Activated CD4-positive, CD25-positive, alpha-beta regulatory T cell treated with anti-CD3 and anti-CD28 coated beads, Interleukin-2, amount 50 U/mL, for 24 hours (primary cell): Measurements from ENCODE around the gene WBP2.

Source experiments
- ATAC-seq, 2 donors: fragments of 150-1000 bp; cut with Tn5 transposase; one replicate each; pipeline ENCODE4 v1.10.0; 2021; ENCODE audit warnings: mild to moderate bottlenecking in 1 of 2, moderate library complexity in 1 of 2

The WBP2 gene

DNA sequence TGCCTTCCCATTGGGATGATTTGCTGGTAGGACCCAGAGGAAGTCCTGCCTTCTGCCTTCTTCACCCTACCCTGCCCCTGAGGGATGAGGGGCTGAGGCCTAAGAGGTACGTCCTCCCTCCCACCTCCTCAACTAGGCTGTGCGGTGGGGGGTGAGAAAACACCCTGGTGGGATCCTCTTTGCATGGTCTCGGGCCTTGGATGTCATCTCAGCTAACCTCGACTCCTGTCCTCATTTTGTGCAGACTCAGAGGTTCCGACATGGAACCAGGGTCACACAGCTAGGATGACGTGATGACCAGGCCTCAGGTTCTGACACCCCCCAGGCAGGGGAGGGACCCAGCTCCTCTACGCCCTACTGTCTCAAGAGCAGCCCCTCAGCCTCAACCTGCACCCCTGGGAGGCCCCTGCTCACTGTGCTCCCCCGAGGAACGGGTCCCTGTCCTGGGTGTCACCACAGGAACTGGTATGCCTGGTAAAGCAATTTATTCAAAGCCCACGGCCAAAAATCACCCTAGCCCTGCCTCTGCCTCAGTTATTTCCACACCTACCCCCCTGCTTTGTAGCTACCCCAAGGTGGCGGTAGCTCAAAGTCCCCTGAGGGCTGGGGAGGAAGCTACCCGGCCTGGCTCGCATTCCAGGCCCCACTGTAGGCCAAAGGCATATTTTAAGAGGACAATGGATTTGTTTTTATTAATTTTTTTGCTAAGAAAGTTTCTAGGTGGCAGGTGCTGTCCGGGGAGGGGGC, 28.4 kb downstream of the WBP2 start:
- ATAC-seq = no peak

DNA sequence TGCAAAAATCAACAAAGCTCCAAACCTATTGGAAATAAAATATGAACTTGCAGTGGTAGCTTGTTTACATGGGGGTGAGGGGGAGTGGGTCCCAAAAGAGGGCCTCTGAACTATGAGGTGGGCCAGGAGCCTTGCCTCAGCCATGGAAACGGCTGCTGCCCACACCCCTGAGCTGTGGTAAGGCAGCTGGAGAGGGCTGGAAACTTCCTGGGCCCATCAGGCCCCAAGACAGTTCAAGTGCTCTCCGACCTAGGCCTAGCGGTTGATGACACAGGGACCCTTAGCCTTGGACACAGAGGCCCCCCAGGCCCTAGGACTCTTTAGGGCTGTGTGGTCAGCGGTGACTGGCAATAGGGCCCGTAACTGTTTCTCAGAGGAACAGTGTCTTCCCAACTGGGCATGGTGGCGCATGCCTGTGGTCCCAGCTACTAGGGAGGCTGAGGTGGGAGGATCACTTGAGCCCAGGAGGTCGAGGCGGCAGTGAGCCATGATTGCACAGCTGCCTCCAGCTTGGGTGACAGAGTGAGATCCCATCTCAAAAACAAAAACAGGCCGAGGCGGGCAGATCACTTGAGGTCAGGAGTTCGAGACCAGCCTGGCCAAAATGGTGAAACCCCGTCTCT, 29.3 kb downstream of the WBP2 start:
- ATAC-seq = no peak

- no peak for ATAC-seq
Measured at GRCh38 chr17:75825149-75825552, 30.0 kb downstream of the WBP2 start.

- ATAC-seq = no peak
Measured at GRCh38 chr17:75824666-75825065, 30.5 kb downstream of the WBP2 start.

DNA sequence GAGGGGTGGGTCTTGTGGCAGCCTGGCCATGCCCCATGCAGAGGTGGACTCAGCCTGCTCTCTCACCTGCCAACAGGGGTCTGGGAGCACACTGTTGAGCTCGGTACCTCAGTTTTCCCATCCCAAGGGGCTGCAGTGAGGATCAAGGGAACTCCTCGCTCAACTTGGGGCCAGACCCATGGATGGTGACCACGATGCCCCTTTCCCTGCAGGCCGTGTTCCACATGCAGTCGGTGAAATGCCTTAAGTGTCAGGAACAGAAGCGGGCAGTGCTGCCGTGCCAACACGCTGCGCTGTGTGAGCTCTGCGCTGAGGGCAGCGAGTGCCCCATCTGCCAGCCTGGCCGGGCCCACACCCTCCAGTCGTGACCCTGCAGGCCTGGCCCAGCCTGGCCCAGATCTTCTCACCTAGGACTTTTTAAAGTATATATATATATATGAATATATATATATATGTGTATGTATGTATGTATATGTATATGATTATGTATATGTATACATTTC, 31.0 kb downstream of the WBP2 start:
- no peak for ATAC-seq

- no peak for ATAC-seq
Measured at GRCh38 chr17:75823257-75824041, 31.7 kb downstream of the WBP2 start.

DNA sequence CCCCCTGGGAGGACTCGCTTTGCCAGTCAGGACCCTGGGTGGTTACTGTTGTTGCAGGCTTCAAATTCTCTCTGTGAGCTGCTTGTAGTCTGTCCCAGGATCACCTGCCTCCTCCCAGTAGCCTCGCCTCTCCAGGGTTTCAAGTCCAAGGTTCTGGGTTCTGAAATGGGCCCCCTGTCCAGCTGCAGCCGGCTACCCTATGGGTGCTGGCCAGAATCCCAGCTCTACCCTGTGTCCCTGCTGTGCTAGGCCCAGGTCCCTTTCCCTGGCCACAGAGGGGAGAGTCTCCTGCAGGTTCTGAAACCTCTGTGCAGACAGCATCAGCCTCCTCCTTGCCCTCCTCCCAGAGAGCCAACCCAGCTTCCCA, 32.4 kb downstream of the WBP2 start:
- no peak for ATAC-seq

GRCh38 chr17:75822119-75822799, 32.9 kb downstream of the WBP2 start:
- ATAC-seq = peak; percentile 26 to 29

DNA sequence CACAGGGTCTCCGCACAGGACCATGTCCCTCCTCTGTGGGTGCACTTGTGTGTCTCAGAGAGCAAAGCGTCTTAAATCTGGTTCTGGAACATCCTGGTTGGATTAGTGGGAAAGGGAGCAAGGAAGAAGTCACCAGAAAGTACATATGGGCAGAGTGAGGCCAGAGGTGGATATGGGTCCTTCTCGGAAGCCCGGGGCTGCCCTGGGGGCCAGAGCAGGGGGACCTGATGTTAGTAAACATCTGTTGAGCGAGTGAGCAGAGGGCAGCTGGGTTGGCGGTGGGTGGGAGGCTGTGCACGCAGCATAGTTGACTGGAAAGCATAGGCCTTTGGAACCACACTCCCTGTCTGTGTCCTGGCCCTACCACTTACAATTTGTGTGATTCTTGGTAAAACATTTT, 33.6 kb downstream of the WBP2 start:
- ATAC-seq = no peak

GRCh38 chr17:75820094-75821080, 34.7 kb downstream of the WBP2 start:
- ATAC-seq = no peak

GRCh38 chr17:75819678-75820077, 35.5 kb downstream of the WBP2 start:
- ATAC-seq = no peak

DNA sequence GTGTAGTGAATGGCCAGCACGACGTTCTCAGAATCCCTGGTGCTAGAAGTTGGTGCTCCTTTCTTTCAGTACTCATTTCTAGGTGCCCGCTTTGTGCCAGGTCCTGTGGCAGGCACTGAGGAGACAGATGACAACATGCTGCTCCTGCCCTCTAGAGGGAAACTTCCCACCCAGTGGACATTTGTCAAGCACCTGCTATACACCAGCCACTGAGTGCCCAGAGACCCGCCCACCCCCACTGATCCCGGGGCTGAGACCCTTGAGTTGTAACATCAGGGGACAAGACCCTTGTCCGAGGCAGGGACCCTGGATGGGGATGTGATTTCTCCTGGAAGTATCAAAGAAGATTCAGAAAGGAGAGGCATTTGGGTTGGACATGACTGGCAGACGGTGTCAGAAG, 36.0 kb downstream of the WBP2 start:
- ATAC-seq = no peak

GRCh38 chr17:75818326-75818885, 36.7 kb downstream of the WBP2 start:
- ATAC-seq = no peak

GRCh38 chr17:75817571-75817970, 37.6 kb downstream of the WBP2 start:
- ATAC-seq = no peak

DNA sequence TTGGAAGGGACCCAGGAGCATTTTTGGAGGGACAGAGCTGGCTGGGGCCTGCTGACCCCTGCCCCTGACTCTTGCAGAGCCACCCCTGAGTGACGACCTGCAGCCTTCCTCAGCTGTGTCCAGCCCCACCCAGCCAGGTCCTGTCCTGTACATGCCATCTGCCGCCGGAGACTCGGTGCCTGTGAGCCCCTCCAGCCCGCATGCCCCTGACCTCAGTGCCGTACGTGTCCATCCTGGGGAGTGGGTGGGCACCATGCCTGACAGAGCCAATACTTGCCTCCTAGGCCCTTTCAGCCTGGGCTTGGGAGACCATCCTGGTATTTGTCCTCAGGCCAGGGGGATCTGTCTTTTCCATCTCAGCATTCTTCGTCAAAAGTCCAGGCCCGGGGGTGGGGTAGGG, 38.4 kb downstream of the WBP2 start:
- no peak for ATAC-seq

GRCh38 chr17:75815399-75815798, 39.7 kb downstream of the WBP2 start:
- no peak for ATAC-seq

- no peak for ATAC-seq
Measured at GRCh38 chr17:75814900-75815373, 40.2 kb downstream of the WBP2 start.

DNA sequence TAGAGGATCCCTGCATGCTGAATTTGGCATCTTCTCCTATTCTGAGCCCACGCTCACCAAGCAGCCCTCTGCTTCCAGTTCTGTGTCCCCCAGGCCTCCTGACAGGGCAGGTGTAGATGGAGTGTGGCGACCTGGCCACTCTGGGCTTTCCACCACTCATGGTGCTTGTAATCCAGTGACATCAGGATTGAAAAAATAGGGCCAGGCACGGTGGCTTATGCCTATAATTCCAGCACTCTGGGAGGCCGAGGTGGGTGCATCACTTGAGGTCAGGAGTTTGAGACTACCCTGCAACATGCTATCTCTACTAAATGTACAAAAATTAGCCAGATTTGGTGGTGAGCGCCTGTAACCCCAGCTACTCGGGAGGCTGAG, 41.1 kb downstream of the WBP2 start:
- no peak for ATAC-seq

GRCh38 chr17:75813081-75814020, 41.8 kb downstream of the WBP2 start:
- no peak for ATAC-seq
